Duodenal mucosa (tissue), 2 donors: ENCODE results near the gene DLG2.

Source experiments
- H3K27ac ChIP-seq: one replicate; pipeline ENCODE4 v1.7.0; 2013; ENCODE audit warnings: low read depth, low read length
- H3K27me3 ChIP-seq, 2 donors: one replicate each; pipeline ENCODE4 v1.7.0; 2013; ENCODE audit warnings: low read length in 2 of 2, control low read depth in 1 of 2; ENCODE audit not compliant: insufficient read depth in 2 of 2, control insufficient read depth in 1 of 2
- H3K36me3 ChIP-seq, 2 donors: one replicate each; pipeline ENCODE4 v1.7.0; 2013; ENCODE audit warnings: low read length in 2 of 2, control low read depth in 1 of 2; ENCODE audit not compliant: insufficient read depth in 2 of 2, control insufficient read depth in 1 of 2
- H3K4me1 ChIP-seq, 2 donors: one replicate each; pipeline ENCODE4 v1.7.0; 2013; ENCODE audit warnings: low read length in 2 of 2, control low read depth in 1 of 2; ENCODE audit not compliant: insufficient read depth in 2 of 2, control insufficient read depth in 1 of 2
- H3K4me3 ChIP-seq, 2 donors: one replicate each; pipeline ENCODE4 v1.7.0; 2013; ENCODE audit warnings: low read length in 2 of 2, low read depth in 1 of 2
- H3K9ac ChIP-seq, 2 donors: one replicate each; pipeline ENCODE4 v1.7.0; 2013; ENCODE audit warnings: low read length in 2 of 2, low read depth in 1 of 2
- H3K9me3 ChIP-seq, 2 donors: one replicate each; pipeline ENCODE4 v1.7.0; 2013; ENCODE audit warnings: low read length in 2 of 2, control low read depth in 1 of 2; ENCODE audit not compliant: control insufficient read depth in 1 of 2

DLG2 gene

DNA sequence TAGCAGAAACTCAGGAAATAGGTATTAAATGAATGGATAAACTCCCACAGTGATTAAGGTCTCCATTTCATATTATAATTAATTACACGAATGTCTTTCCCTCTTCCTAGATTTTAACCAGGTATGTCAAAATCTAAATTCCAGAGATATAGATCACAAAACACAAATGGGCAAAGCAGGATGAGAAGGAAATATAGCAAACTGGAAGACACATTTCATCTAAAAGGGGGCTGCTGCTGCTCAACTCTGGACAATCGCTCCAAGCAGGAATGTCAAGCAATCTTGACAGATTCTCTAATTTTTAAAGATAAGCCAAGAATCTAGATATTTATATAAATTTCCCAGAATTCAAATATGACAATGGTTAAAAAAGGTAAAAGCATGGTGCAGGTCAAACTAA is 1786.8 kb downstream of the DLG2 start:
- Histone ChIP-seq H3K4me3 (no peak overlapping the region), H3K36me3 (no peaks in the 10 kb centered on the region), H3K27ac (no peak overlapping the region), H3K9me3 (no peaks in the 10 kb centered on the region), H3K9ac (no peak overlapping the region), H3K27me3 (peaks cover 0 to 3% of the 10 kb centered on the region in 2 donors), H3K4me1 (no peaks in the 10 kb centered on the region)

DNA sequence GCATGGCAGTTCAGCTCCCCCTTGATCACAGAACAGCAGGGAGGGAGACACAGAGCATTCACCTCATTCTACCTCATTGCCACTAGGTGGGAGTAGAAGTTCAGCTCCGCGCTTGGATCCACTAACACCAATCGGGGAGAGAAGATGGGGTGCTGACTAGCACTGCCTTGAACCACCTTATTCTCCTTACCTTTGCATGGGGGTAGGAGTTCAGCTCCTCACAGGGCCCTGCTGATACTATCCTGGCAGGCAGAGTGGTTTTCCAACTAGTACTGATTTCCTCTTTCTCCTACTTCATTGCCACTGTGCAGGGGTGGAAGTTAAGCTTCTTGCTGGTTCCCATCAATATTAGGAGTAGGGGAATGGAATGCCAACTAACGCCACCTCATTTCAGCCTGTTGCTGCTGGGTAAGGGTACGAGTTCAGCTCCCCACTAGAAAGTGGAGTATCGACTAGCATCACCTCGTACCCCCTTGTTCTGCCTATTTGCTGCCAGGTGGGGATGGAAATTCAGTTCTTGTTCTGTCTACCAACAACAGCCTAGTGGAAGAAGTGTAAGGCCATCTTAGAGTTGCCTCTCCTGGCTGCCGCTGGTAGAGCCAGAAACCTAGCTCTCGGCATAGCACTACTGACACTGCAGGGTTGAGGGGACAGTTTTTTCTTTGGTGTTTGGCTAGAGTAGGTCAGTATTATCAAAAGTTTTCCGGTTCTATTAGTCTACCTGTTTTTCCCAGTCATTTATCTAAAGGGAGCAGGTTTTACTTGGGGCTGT is 1790.1 kb downstream of the DLG2 start:
- Histone ChIP-seq H3K9me3 (no peaks in the 10 kb centered on the region), H3K4me1 (no peaks in the 10 kb centered on the region), H3K36me3 (no peaks in the 10 kb centered on the region), H3K4me3 (no peak overlapping the region), H3K9ac (no peak overlapping the region), H3K27ac (no peak overlapping the region), H3K27me3 (peaks cover 0 to 3% of the 10 kb centered on the region in 2 donors)

DNA sequence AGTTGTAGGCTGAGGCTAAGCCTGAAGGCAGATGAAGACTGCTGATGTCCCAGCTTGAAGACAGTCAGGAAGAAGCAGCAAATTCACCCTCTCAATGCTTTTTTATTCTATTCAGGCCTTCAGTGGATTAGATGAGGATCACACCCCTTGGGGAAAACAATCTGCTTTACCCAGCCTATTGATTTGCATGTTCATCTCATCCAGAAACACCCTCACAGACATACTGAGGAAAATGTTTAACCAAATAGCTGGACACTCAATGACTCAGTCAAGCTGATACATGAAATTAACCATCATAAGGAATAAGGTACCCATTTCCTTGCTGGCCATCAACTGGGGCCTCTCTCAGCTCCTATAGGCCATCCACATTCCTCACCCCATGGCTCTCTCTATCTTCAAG is 1791.1 kb downstream of the DLG2 start:
- peaks cover 0 to 3% of the 10 kb centered on the region in 2 donors for H3K27me3 ChIP-seq
- H3K4me3 ChIP-seq: no peak overlapping the region
- H3K27ac ChIP-seq: no peak overlapping the region
- H3K9ac ChIP-seq: no peak overlapping the region
- no peaks in the 10 kb centered on the region for H3K9me3 ChIP-seq
- no peaks in the 10 kb centered on the region for H3K36me3 ChIP-seq
- H3K4me1 ChIP-seq: no peaks in the 10 kb centered on the region

DNA sequence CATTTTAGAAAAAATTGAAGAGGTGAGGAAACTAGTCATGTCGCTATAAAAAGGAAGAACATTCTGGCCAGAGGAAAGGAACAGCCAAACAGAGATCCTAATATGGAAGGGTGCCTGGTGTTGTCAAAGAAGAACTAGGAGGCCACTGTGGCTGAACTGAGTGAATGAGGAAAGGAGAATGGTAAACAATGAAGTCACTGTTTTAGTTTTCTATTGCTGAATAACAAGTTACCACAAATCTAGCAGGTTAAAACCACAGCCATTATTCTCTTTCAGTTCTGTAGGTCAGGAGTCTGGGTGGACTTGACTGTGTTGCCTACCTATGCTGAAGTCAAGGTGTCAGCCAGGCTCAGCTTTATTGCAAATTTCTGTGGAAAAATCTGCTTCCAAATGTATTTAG is 1791.7 kb downstream of the DLG2 start:
- H3K9me3 ChIP-seq: no peaks in the 10 kb centered on the region
- no peak overlapping the region for H3K9ac ChIP-seq
- H3K4me1 ChIP-seq: no peaks in the 10 kb centered on the region
- H3K27me3 ChIP-seq: peaks cover 0 to 3% of the 10 kb centered on the region in 2 donors
- H3K4me3 ChIP-seq: no peak overlapping the region
- H3K36me3 ChIP-seq: no peaks in the 10 kb centered on the region
- no peak overlapping the region for H3K27ac ChIP-seq

GRCh38 chr11:83831929-83832328 is 1795.2 kb downstream of the DLG2 start:
- Histone ChIP-seq H3K4me3 (no peak overlapping the region), H3K27me3 (no peaks in the 10 kb centered on the region), H3K27ac (no peak overlapping the region), H3K9ac (no peak overlapping the region), H3K36me3 (no peaks in the 10 kb centered on the region), H3K9me3 (no peaks in the 10 kb centered on the region), H3K4me1 (no peaks in the 10 kb centered on the region)

GRCh38 chr11:83827940-83828554 is 1799.1 kb downstream of the DLG2 start:
- Histone ChIP-seq H3K9me3 (no peaks in the 10 kb centered on the region), H3K4me3 (no peak overlapping the region), H3K27me3 (no peaks in the 10 kb centered on the region), H3K9ac (no peak overlapping the region), H3K4me1 (no peaks in the 10 kb centered on the region), H3K27ac (no peak overlapping the region), H3K36me3 (no peaks in the 10 kb centered on the region)

DNA sequence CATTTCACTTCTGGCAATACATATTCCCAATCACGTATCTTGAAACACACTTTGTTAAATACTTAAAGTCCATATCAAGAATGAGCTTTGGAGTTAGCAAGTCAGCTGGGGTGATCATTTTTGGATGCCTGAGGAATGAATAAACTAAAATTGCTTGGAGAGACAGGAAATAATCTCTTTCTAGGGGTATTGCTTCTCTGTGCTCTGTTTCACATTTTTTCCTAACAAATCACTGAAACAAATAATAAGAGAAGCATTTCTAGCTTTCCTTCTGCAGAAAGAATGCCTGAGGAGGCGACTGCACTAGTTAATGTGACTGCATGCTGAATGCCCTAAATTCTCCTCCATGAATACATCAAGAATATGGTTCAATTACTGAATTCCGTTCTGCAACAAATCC is 1799.6 kb downstream of the DLG2 start:
- Histone ChIP-seq H3K27ac (no peak overlapping the region), H3K36me3 (no peaks in the 10 kb centered on the region), H3K9me3 (no peaks in the 10 kb centered on the region), H3K9ac (no peak overlapping the region), H3K4me3 (no peak overlapping the region), H3K27me3 (no peaks in the 10 kb centered on the region), H3K4me1 (no peaks in the 10 kb centered on the region)

DNA sequence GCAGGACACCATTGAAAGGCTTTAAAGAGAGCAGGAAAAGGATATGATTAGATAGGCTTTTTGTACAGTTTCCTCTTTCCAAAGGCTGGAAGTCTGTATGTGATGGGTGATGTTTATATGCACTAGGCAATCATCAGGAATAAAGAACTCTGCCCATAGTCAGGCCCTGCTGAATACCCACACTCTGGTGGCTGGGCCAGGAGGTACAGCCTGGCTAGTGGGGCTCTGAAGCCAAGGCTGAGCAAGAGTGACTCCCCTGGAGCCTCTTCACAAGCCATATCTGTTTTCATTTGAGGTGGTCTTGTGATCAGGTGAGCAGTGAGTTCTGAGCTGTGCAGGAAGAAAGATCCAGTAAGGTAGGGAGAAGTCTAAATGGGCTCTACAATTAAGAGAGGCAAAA is 1801.1 kb downstream of the DLG2 start:
- H3K4me1 ChIP-seq: no peaks in the 10 kb centered on the region
- no peaks in the 10 kb centered on the region for H3K9me3 ChIP-seq
- H3K4me3 ChIP-seq: no peak overlapping the region
- H3K36me3 ChIP-seq: no peaks in the 10 kb centered on the region
- H3K9ac ChIP-seq: no peak overlapping the region
- no peaks in the 10 kb centered on the region for H3K27me3 ChIP-seq
- H3K27ac ChIP-seq: no peak overlapping the region

DNA sequence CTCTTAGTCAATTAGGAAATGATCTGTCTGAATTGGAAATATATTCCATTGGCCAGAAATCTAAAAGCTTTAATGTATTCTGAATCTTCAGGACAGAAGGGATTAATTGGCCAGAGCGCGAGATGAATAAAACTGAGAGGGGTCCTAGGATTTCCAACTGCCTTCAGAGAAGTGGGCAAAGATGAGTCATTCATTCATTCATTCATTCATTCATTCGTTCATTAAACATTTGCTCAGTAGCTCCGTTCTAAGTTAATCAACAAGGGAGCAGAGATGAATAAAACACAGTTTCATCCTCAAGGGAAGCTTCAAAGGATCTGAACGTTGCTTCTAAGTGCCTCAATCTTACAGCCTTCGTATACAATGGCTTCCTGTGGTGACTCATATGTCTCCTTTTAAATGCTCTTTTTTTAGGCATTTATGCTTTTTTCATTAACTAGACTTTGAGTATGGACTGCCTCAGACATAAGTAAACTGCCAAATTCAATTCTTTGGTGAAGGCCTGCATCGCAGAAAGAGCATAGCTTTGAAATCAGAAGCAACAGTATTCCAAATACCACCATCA is 1803.6 kb downstream of the DLG2 start:
- no peaks in the 10 kb centered on the region for H3K4me1 ChIP-seq

GRCh38 chr11:83819931-83820549 is 1807.1 kb downstream of the DLG2 start:
- Histone ChIP-seq H3K36me3 (no peaks in the 10 kb centered on the region), H3K4me1 (no peaks in the 10 kb centered on the region), H3K27ac (no peak overlapping the region), H3K9ac (no peak overlapping the region), H3K27me3 (no peaks in the 10 kb centered on the region), H3K4me3 (no peak overlapping the region), H3K9me3 (no peaks in the 10 kb centered on the region)

More for the DNA sequence above, 1803.6 kb downstream of the DLG2 start:
- no peaks in the 10 kb centered on the region for H3K36me3 ChIP-seq
- H3K9me3 ChIP-seq: no peaks in the 10 kb centered on the region
- no peak overlapping the region for H3K9ac ChIP-seq
- no peak overlapping the region for H3K27ac ChIP-seq
- no peaks in the 10 kb centered on the region for H3K27me3 ChIP-seq
- H3K4me3 ChIP-seq: no peak overlapping the region
